Testis (tissue), 5 donors: Measurements from ENCODE around the gene MOK. TPM values are rescaled to one million over a fixed set of nuclear protein-coding genes. Genes with fewer than 3 reads are reported as not detected.
"Not testable (repeated sequence)": the region's sequence is repeated elsewhere in the genome, so short reads cannot be mapped to it uniquely, and the experiment has no call there.

Experiments
- DNase-seq: peaks from one replicate; pipeline ENCODE4 v3.0.0-alpha.2; 2019
- H3K27ac ChIP-seq, 2 donors: fragments of 200-600 bp; sonication (generic); one replicate each; pipeline ENCODE4 v1.5.1; 2019
- H3K27me3 ChIP-seq: fragments of 200-600 bp; sonication (generic); one replicate; pipeline ENCODE4 v1.5.1; 2019
- H3K36me3 ChIP-seq: fragments of 200-600 bp; sonication (generic); one replicate; pipeline ENCODE4 v1.5.1; 2017; ENCODE audit warnings: low read depth; ENCODE audit errors: missing control alignments
- H3K4me1 ChIP-seq: fragments of 200-600 bp; sonication (generic); one replicate; pipeline ENCODE4 v1.5.1; 2019
- H3K4me3 ChIP-seq, 2 donors: fragments of 200-600 bp; sonication (generic); one replicate each; pipeline ENCODE4 v1.5.1; 2017 to 2019
- H3K9me3 ChIP-seq: fragments of 200-600 bp; sonication (generic); one replicate; pipeline ENCODE4 v1.5.1; 2017
- CTCF ChIP-seq, 3 experiments: fragments of 450-650 bp in 2 of 3; fragments of 200-600 bp in 1 of 3; sonication (generic) in 1 of 3; IDR thresholded peaks; one replicate each; pipeline ENCODE4 v1.5.1; 2016 to 2019; ENCODE audit warnings: antibody characterized with exemption in 3 of 3, mild to moderate bottlenecking in 2 of 3, moderate library complexity in 1 of 3
- POLR2A ChIP-seq: fragments of 450-650 bp; IDR thresholded peaks from one replicate; pipeline ENCODE4 v1.6.1; 2017; ENCODE audit warnings: antibody characterized with exemption, mild to moderate bottlenecking, moderate library complexity
- WGBS, 2 donors: methylation state at CpG; one replicate each; pipeline ENCODE4 v1.1.5; 2018; 5-methylcytosine and 5-hydroxymethylcytosine counted together
- intact Hi-C: fragments of 100-400 bp; cut with DNase I; formaldehyde crosslinking; loops from one replicate; pipeline ENCODE4 v1.15.1; 2023; ENCODE audit warnings: low total_unique reads
- long read RNA-seq, 2 donors: transcript quantifications; one replicate each; lab custom pipeline, GENCODE V29; 2026
- polyA plus RNA-seq: library from polyadenylated mRNA; stranded (reverse); fragments of 350-450 nt; fragmentation: Illumina TruSeq; extraction: RNeasy Lipid Tissue Mini Kit (QIAGEN cat#74804); gene quantifications from one replicate; pipeline ENCODE4 v1.2.3, GENCODE V29; 2014; ENCODE audit warnings: low read depth, low replicate concordance; ENCODE audit not compliant: insufficient read depth
- total RNA-seq, 2 donors: library from RNA; depleted of rRNA; stranded (reverse); fragments of >200 nt; gene quantifications; one replicate each; pipeline ENCODE4 v1.2.3, GENCODE V29; 2016

The MOK gene
- total RNA-seq (100 to 1,000 TPM; 157 to 188 TPM), polyA plus RNA-seq (171 TPM)
- long read RNA-seq, donor 1, partial matches to known transcripts, result 0 of 1 reads
- long read RNA-seq, donor 1, other reads (novel, unspliced or antisense), result 0 of 1 reads
- long read RNA-seq, donor 2, partial matches to known transcripts, result 0 of 2 reads
- long read RNA-seq, donor 2, other reads (novel, unspliced or antisense), result 0 of 2 reads

GRCh38 chr14:102304611-102305506, at the start of gene MOK:
Gene MOK, minus strand, starts transcription at chr14:102305164. Its CDS starts 196 bp downstream, at chr14:102304968.
- no peaks in the 10 kb centered on the region for H3K9me3 ChIP-seq
- H3K36me3 ChIP-seq, result no peaks in the 10 kb centered on the region
- H3K4me3 ChIP-seq, result peak within 1 kb of the TSS; percentile 88 to 91
- peak within 1 kb of the TSS; percentile 76 to 84 for H3K27ac ChIP-seq
- WGBS, 2 donors, result 0% methylated on average over 31 to 53 of the region's 53 CpGs
- no peaks in the 10 kb centered on the region for H3K4me1 ChIP-seq
- intact Hi-C loops, result no loop called here
- peak; percentile 96 for DNase-seq
- no peaks in the 10 kb centered on the region for H3K27me3 ChIP-seq
- TF ChIP-seq POLR2A (peak; percentile 70), CTCF (IDR thresholded peaks at IDR 0.05) (no peak)

- intact Hi-C loops, result no loop called here
- Histone ChIP-seq H3K9me3 (no peaks in the 10 kb centered on the region), H3K36me3 (no peaks in the 10 kb centered on the region), H3K27ac (no peak overlapping the region), H3K4me3 (no peak overlapping the region), H3K4me1 (no peaks in the 10 kb centered on the region), H3K27me3 (no peaks in the 10 kb centered on the region)
- TF ChIP-seq POLR2A (no peak), CTCF (IDR thresholded peaks at IDR 0.05) (no peak)
- no peak for DNase-seq
- WGBS, 2 donors, result 73 to 75% methylated on average over 8 of the region's 8 CpGs
Observed at GRCh38 chr14:102353126-102353619, 48.2 kb upstream of the MOK start.

- intact Hi-C loops, result no loop called here
Observed at GRCh38 chr14:102352213-102352612, 47.2 kb upstream of the MOK start.

GRCh38 chr14:102351593-102351992, 46.6 kb upstream of the MOK start:
- WGBS, 2 donors, result 75 to 77% methylated on average over 9 of the region's 9 CpGs
- H3K9me3 ChIP-seq, DNase-seq, H3K4me1 ChIP-seq, H3K27me3 ChIP-seq, H3K4me3 ChIP-seq, H3K36me3 ChIP-seq, intact Hi-C loops, H3K27ac ChIP-seq: not testable (repeated sequence)

More at GRCh38 chr14:102352213-102352612, 47.2 kb upstream of the MOK start:
- H3K27ac ChIP-seq, result no peak overlapping the region
- 88 to 93% methylated on average over 4 of the region's 4 CpGs for WGBS, 2 donors
- no peak for DNase-seq
- H3K4me3 ChIP-seq, result no peak overlapping the region
- H3K27me3 ChIP-seq, result no peaks in the 10 kb centered on the region
- H3K4me1 ChIP-seq, result no peaks in the 10 kb centered on the region
- H3K36me3 ChIP-seq, result no peaks in the 10 kb centered on the region
- TF ChIP-seq POLR2A (no peak), CTCF (IDR thresholded peaks at IDR 0.05) (no peak)
- H3K9me3 ChIP-seq, result no peaks in the 10 kb centered on the region

DNA sequence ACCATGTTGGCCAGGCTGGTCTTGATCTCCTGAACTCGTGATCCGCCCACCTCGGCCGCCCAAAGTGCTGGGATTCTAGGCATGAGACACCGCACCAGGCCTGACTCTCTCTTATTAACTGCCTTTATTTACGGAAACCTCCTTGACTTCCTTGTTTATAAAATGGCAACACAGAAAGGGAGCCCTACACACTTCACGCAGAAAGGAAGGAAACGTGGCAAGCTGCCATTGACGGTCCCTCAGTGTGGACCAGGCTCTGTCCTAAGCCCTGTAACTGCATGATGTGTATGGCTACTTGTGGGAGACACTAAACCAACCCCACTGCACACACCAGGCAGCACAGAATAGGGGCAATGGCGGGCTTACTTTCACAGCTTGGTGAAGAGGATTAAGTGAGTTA, 46.1 kb upstream of the MOK start:
- DNase-seq, result no peak
- WGBS, 2 donors, result 81 to 93% methylated on average over 7 to 10 of the region's 10 CpGs

More for the DNA sequence above, 46.1 kb upstream of the MOK start:
- no peak overlapping the region for H3K27ac ChIP-seq
- no peaks in the 10 kb centered on the region for H3K36me3 ChIP-seq
- no peak overlapping the region for H3K4me3 ChIP-seq
- H3K27me3 ChIP-seq, result no peaks in the 10 kb centered on the region
- intact Hi-C loops, result no loop called here
- H3K4me1 ChIP-seq, result no peaks in the 10 kb centered on the region
- no peaks in the 10 kb centered on the region for H3K9me3 ChIP-seq
- TF ChIP-seq CTCF (IDR thresholded peaks at IDR 0.05) (no peak), POLR2A (no peak)
